Ishikawa (cell line): ENCODE data around the gene CTSC.

Source experiments
- CEBPB ChIP-seq: IDR thresholded peaks from 2 replicates; pipeline ENCODE4 v1.6.1; 2012
- CREB1 ChIP-seq: IDR thresholded peaks from 2 replicates; pipeline ENCODE4 v1.6.1; 2012; ENCODE audit warnings: low read depth
- EGR1 ChIP-seq: IDR thresholded peaks from 2 replicates; pipeline ENCODE4 v1.6.1; 2012
- EP300 ChIP-seq: IDR thresholded peaks from 2 replicates; pipeline ENCODE4 v1.6.1; 2012; ENCODE audit warnings: borderline replicate concordance
- FOXM1 ChIP-seq: IDR thresholded peaks from 2 replicates; pipeline ENCODE4 v1.6.1; 2012; ENCODE audit warnings: low read depth, borderline replicate concordance
- MAX ChIP-seq: IDR thresholded peaks from 2 replicates; pipeline ENCODE4 v1.6.1; 2012
- NFIC ChIP-seq: IDR thresholded peaks from 2 replicates; pipeline ENCODE4 v1.6.1; 2012
- RAD21 ChIP-seq: IDR thresholded peaks from 2 replicates; pipeline ENCODE4 v1.6.1; 2012; ENCODE audit warnings: low read depth
- REST ChIP-seq: IDR thresholded peaks from 2 replicates; pipeline ENCODE4 v1.6.1; 2012; ENCODE audit warnings: low read depth, mild to moderate bottlenecking
- TAF1 ChIP-seq: IDR thresholded peaks from 2 replicates; pipeline ENCODE4 v1.6.1; 2012; ENCODE audit warnings: low read depth, mild to moderate bottlenecking
- TCF12 ChIP-seq: IDR thresholded peaks from 2 replicates; pipeline ENCODE4 v1.6.1; 2012; ENCODE audit warnings: low read depth
- TEAD4 ChIP-seq: IDR thresholded peaks from 2 replicates; pipeline ENCODE4 v1.6.1; 2012
- YY1 ChIP-seq: IDR thresholded peaks from 2 replicates; pipeline ENCODE4 v1.6.1; 2012; ENCODE audit warnings: low read depth
- ZBTB7A ChIP-seq: IDR thresholded peaks from 2 replicates; pipeline ENCODE4 v1.6.1; 2012; ENCODE audit warnings: low read depth
- TF ChIP-seq, protein P1 (sequence below): IDR thresholded peaks from 2 replicates; pipeline ENCODE4 v1.6.1; 2012

Gene CTSC

DNA sequence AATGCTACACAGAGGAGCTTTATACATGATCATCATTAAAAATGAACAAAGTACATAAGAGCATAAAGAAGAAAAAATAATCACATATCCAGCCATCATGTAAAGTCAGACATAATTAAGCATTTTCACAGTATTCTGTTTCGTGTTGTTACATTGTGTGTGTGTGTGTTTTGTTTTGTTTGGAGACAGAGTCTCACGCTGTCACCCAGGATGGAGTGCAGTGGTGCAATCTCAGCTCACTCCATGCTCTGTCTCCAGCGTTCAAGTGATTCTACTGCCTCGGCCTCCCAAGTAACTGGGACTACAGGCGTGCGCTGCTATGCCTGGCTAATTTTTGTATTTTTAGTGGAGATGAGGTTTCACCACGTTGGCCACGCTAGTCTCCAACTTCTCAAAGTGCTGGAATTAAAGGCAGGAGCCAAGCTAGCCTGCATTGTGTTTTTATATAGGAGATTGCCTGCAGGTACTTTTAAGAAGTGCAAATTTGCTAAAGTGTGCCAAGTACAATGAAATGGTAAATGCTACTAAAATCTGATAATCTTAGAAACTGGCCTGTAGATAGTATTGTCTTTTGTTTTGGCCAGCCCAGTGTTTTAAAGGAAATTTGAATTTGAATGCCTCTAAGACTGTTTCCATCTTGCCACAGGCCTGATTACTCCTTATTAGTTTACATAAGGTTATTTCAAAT lies 7.8 kb downstream of the CTSC start:
- TF ChIP-seq CEBPB (no peak), REST (no peak), MAX (no peak), TEAD4 (no peak), RAD21 (no peak), ZBTB7A (no peak), CREB1 (no peak), TCF12 (no peak), TAF1 (no peak), YY1 (no peak), EGR1 (no peak)

DNA sequence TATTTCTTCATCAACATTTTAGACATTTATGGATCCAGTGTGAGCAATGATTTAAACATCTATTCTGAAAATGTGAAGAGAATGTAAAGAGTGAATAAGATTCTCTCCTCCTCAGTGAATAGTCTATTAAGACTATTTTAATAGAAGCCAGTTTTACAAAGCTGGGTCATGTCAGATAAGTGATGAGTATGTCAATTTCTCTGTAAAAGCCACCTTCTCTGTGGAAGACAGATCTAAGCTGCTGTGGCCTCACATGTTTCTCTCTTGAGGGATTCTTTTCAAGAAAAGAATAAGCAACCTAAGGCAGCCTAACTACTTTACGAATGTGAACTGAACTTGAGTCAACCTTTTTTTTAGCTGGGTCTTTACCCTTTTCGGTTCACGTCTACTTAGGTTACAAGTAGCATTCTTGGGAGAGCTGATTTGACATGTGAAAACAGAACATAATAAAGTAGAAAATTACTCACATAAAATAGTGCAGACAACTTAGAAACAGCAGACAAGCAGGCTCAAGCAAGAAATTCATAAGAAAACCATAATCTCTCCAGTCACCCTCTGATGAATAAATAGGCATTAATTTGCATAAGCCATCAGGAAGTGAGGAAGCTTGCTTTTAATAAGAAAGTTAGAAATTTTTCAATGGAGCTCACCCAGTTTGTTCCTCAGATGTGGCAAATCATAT lies 9.9 kb downstream of the CTSC start:
- TF ChIP-seq FOXM1, result no peak
- no peak for TF ChIP-seq YY1
- TF ChIP-seq ZBTB7A, result no peak
- TF ChIP-seq, protein P1, sequence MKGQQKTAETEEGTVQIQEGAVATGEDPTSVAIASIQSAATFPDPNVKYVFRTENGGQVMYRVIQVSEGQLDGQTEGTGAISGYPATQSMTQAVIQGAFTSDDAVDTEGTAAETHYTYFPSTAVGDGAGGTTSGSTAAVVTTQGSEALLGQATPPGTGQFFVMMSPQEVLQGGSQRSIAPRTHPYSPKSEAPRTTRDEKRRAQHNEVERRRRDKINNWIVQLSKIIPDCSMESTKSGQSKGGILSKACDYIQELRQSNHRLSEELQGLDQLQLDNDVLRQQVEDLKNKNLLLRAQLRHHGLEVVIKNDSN, result no peak
- TF ChIP-seq NFIC, result no peak
- TF ChIP-seq EGR1, result no peak
- TF ChIP-seq TEAD4, result no peak
- TF ChIP-seq CEBPB, result no peak
- no peak for TF ChIP-seq RAD21
- TF ChIP-seq EP300, result no peak
- no peak for TF ChIP-seq REST
- TF ChIP-seq CREB1, result no peak
- TF ChIP-seq TAF1, result no peak
- no peak for TF ChIP-seq MAX
- TF ChIP-seq TCF12, result no peak

DNA sequence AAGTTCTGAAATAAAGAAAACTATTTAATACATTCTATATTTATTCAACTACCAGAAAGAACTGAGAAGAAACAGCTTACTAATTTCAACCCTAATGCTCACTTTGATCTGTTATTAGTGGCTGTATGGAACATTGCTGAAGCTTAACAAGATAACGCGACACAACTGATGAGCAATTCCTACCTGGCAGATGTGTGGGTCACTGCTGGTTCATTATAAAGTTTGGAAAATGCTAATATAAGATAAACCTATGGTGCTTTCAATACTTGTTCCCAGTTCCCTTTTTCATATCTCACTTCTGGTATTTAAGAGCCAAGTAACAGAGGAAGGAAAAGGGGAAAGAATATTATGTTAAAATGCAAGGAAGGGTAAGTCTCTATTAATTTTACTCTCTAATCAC lies 10.5 kb downstream of the CTSC start:
- TF ChIP-seq ZBTB7A, result no peak
- TF ChIP-seq, protein P1, result no peak
- TF ChIP-seq TAF1, result no peak
- TF ChIP-seq MAX, result no peak
- no peak for TF ChIP-seq NFIC
- no peak for TF ChIP-seq REST
- no peak for TF ChIP-seq EP300
- TF ChIP-seq YY1, result no peak
- TF ChIP-seq TCF12, result no peak
- TF ChIP-seq CREB1, result no peak
- TF ChIP-seq FOXM1, result no peak
- no peak for TF ChIP-seq RAD21

GRCh38 chr11:88326099-88326498 lies 11.4 kb downstream of the CTSC start:
- TF ChIP-seq, protein P1, result no peak
- no peak for TF ChIP-seq TCF12
- TF ChIP-seq ZBTB7A, result no peak
- TF ChIP-seq TAF1, result no peak
- no peak for TF ChIP-seq CREB1
- no peak for TF ChIP-seq EP300
- TF ChIP-seq RAD21, result no peak
